Measurements from ENCODE around the gene BCKDHA.
"Not testable (repeated sequence)": the region's sequence is repeated elsewhere in the genome, so short reads cannot be mapped to it uniquely, and the experiment has no call there.

BCKDHA gene

GRCh38 chr19:41408256-41408655 lies 10.6 kb downstream of the BCKDHA start:
- no peak for DNase-seq

GRCh38 chr19:41408846-41409245 lies 11.2 kb downstream of the BCKDHA start:
- not testable (repeated sequence) for DNase-seq

GRCh38 chr19:41409288-41409687 lies 11.7 kb downstream of the BCKDHA start:
- DNase-seq = no peak

GRCh38 chr19:41410336-41411054 lies 12.9 kb downstream of the BCKDHA start:
- no peak for DNase-seq

- no peak for DNase-seq
Measured at GRCh38 chr19:41411100-41411967, 13.7 kb downstream of the BCKDHA start.

- DNase-seq = no peak
Measured at GRCh38 chr19:41411968-41412265, 14.3 kb downstream of the BCKDHA start.

- no peak for DNase-seq
Measured at GRCh38 chr19:41412953-41413352, 15.3 kb downstream of the BCKDHA start.

- no peak for DNase-seq
Measured at GRCh38 chr19:41413947-41414346, 16.3 kb downstream of the BCKDHA start.

GRCh38 chr19:41414461-41414860 lies 16.8 kb downstream of the BCKDHA start:
- DNase-seq = no peak

- DNase-seq = no peak
Measured at GRCh38 chr19:41415154-41415571, 17.5 kb downstream of the BCKDHA start.

GRCh38 chr19:41416194-41416674 lies 18.6 kb downstream of the BCKDHA start:
- no peak for DNase-seq

GRCh38 chr19:41420101-41420880 lies 22.7 kb downstream of the BCKDHA start:
- no peak for DNase-seq

- DNase-seq = no peak
Measured at GRCh38 chr19:41421314-41421713, 23.7 kb downstream of the BCKDHA start.

GRCh38 chr19:41421973-41422372 lies 24.4 kb downstream of the BCKDHA start:
- no peak for DNase-seq

- DNase-seq = no peak
Measured at GRCh38 chr19:41422456-41422855, 24.8 kb downstream of the BCKDHA start.

GRCh38 chr19:41422955-41423354 lies 25.3 kb downstream of the BCKDHA start:
- DNase-seq = no peak

GRCh38 chr19:41424335-41425173 lies 26.9 kb downstream of the BCKDHA start:
- no peak for DNase-seq

- DNase-seq = no peak
Measured at GRCh38 chr19:41425174-41426115, 27.8 kb downstream of the BCKDHA start.

- no peak for DNase-seq
Measured at GRCh38 chr19:41426116-41426841, 28.7 kb downstream of the BCKDHA start.

GRCh38 chr19:41426952-41427646 lies 29.5 kb downstream of the BCKDHA start, which contains the start of gene B3GNT8:
B3GNT8 (minus strand) TSS chr19:41427374; CDS start chr19:41426778, 596 bp downstream.
- DNase-seq = peak; percentile 45

All from CD4-positive, alpha-beta T cell treated with Interleukin-17A for 1 hour (primary cell).